ENCODE data around the gene CEACAM7. TPM values are rescaled to one million over a fixed set of nuclear protein-coding genes. Genes with fewer than 3 reads are reported as not detected.

The CEACAM7 gene
- total RNA-seq, 1 donor from 2014 or later: not detected

DNA sequence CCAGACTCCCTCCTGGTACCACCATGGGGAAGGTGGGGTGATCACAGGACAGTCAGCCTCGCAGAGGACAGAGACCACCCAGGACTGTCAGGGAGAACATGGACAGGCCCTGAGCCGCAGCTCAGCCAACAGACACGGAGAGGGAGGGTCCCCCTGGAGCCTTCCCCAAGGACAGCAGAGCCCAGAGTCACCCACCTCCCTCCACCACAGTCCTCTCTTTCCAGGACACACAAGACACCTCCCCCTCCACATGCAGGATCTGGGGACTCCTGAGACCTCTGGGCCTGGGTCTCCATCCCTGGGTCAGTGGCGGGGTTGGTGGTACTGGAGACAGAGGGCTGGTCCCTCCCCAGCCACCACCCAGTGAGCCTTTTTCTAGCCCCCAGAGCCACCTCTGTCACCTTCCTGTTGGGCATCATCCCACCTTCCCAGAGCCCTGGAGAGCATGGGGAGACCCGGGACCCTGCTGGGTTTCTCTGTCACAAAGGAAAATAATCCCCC is 19.9 kb upstream of the CEACAM7 start:
- FAIRE-seq (no peak), DNase-seq (ENCODE audit: low read depth) (no peak)
- Histone ChIP-seq H3K4me2 (ENCODE audit: low read length) (no peak overlapping the region), H3K9ac (ENCODE audit: low read length) (no peak overlapping the region), H3K36me3 (ENCODE audit: insufficient read depth, low read length) (no peaks in the 10 kb centered on the region), H3K27ac (ENCODE audit: low read depth, low read length) (no peak overlapping the region), H2AFZ (ENCODE audit: low read depth, low read length) (no peak overlapping the region), H4K20me1 (ENCODE audit: insufficient read depth, low read length) (no peaks in the 10 kb centered on the region), H3K9me3 (ENCODE audit: insufficient read depth, low read depth, low read length) (no peaks in the 10 kb centered on the region), H3K27me3 (ENCODE audit: insufficient read depth, low read length) (no peaks in the 10 kb centered on the region), H3K4me1 (ENCODE audit: insufficient read depth, low read length) (no peaks in the 10 kb centered on the region), H3K79me2 (ENCODE audit: insufficient read depth, low read length) (no peaks in the 10 kb centered on the region), H3K4me3 (ENCODE audit: insufficient read depth, low read depth, low read length) (no peak overlapping the region)
- H3K27ac Mint-ChIP-seq (ENCODE audit: unreplicated experiment): no peak overlapping the region
- no peaks in the 10 kb centered on the region for H3K9me3 Mint-ChIP-seq (ENCODE audit: unreplicated experiment)
- peaks cover 84% of the 10 kb centered on the region for H3K27me3 Mint-ChIP-seq (ENCODE audit: low read depth, unreplicated experiment)
- no peak overlapping the region for H3K4me3 Mint-ChIP-seq (ENCODE audit: unreplicated experiment)
- no peaks in the 10 kb centered on the region for H3K36me3 Mint-ChIP-seq (ENCODE audit: low read depth, unreplicated experiment)
- H3K4me1 Mint-ChIP-seq (ENCODE audit: low read depth, unreplicated experiment): no peaks in the 10 kb centered on the region
- no peak for TF ChIP-seq EZH2 (IDR thresholded peaks at IDR 0.05; ENCODE audit: insufficient read depth, low read length)
- TF ChIP-seq, protein P1, sequence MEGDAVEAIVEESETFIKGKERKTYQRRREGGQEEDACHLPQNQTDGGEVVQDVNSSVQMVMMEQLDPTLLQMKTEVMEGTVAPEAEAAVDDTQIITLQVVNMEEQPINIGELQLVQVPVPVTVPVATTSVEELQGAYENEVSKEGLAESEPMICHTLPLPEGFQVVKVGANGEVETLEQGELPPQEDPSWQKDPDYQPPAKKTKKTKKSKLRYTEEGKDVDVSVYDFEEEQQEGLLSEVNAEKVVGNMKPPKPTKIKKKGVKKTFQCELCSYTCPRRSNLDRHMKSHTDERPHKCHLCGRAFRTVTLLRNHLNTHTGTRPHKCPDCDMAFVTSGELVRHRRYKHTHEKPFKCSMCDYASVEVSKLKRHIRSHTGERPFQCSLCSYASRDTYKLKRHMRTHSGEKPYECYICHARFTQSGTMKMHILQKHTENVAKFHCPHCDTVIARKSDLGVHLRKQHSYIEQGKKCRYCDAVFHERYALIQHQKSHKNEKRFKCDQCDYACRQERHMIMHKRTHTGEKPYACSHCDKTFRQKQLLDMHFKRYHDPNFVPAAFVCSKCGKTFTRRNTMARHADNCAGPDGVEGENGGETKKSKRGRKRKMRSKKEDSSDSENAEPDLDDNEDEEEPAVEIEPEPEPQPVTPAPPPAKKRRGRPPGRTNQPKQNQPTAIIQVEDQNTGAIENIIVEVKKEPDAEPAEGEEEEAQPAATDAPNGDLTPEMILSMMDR (IDR thresholded peaks at IDR 0.05; ENCODE audit: insufficient read depth, low read depth, low read length): no peak

DNA sequence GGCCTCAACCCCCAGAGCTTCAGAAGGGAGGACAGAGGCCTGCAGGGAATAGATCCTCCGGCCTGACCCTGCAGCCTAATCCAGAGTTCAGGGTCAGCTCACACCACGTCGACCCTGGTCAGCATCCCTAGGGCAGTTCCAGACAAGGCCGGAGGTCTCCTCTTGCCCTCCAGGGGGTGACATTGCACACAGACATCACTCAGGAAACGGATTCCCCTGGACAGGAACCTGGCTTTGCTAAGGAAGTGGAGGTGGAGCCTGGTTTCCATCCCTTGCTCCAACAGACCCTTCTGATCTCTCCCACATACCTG is 19.4 kb upstream of the CEACAM7 start:
- H3K4me1 ChIP-seq (ENCODE audit: insufficient read depth, low read length): no peaks in the 10 kb centered on the region
- H3K4me3 Mint-ChIP-seq (ENCODE audit: unreplicated experiment): no peak overlapping the region
- H3K4me1 Mint-ChIP-seq (ENCODE audit: low read depth, unreplicated experiment): peaks cover 2% of the 10 kb centered on the region
- no peaks in the 10 kb centered on the region for H3K36me3 Mint-ChIP-seq (ENCODE audit: low read depth, unreplicated experiment)
- H3K4me2 ChIP-seq (ENCODE audit: low read length): no peak overlapping the region
- H4K20me1 ChIP-seq (ENCODE audit: insufficient read depth, low read length): no peaks in the 10 kb centered on the region
- DNase-seq (ENCODE audit: low read depth): no peak
- H3K27ac ChIP-seq (ENCODE audit: low read depth, low read length): no peak overlapping the region
- H3K36me3 ChIP-seq (ENCODE audit: insufficient read depth, low read length): no peaks in the 10 kb centered on the region
- H3K4me3 ChIP-seq (ENCODE audit: insufficient read depth, low read depth, low read length): no peak overlapping the region
- FAIRE-seq: no peak
- peaks cover 84% of the 10 kb centered on the region for H3K27me3 Mint-ChIP-seq (ENCODE audit: low read depth, unreplicated experiment)
- no peaks in the 10 kb centered on the region for H3K27me3 ChIP-seq (ENCODE audit: insufficient read depth, low read length)
- TF ChIP-seq, protein P1 (IDR thresholded peaks at IDR 0.05; ENCODE audit: insufficient read depth, low read depth, low read length): no peak
- no peak for TF ChIP-seq EZH2 (IDR thresholded peaks at IDR 0.05; ENCODE audit: insufficient read depth, low read length)
- no peak overlapping the region for H3K27ac Mint-ChIP-seq (ENCODE audit: unreplicated experiment)
- H3K9me3 ChIP-seq (ENCODE audit: insufficient read depth, low read depth, low read length): no peaks in the 10 kb centered on the region
- H3K9me3 Mint-ChIP-seq (ENCODE audit: unreplicated experiment): no peaks in the 10 kb centered on the region
- H3K79me2 ChIP-seq (ENCODE audit: insufficient read depth, low read length): no peaks in the 10 kb centered on the region
- no peak overlapping the region for H2AFZ ChIP-seq (ENCODE audit: low read depth, low read length)
- H3K9ac ChIP-seq (ENCODE audit: low read length): no peak overlapping the region

- no peak for FAIRE-seq
- H3K4me3 Mint-ChIP-seq (ENCODE audit: unreplicated experiment): peak overlapping the region; percentile 54
- no peak overlapping the region for H3K9ac ChIP-seq (ENCODE audit: low read length)
These were observed 18.9 kb upstream of the CEACAM7 start for GRCh38 chr19:41706741-41707501.

More at GRCh38 chr19:41706741-41707501, 18.9 kb upstream of the CEACAM7 start:
- peaks cover 4% of the 10 kb centered on the region for H3K4me1 ChIP-seq (ENCODE audit: insufficient read depth, low read length)
- TF ChIP-seq, protein P1 (IDR thresholded peaks at IDR 0.05; ENCODE audit: insufficient read depth, low read depth, low read length): peak; percentile 20
- no peak for TF ChIP-seq EZH2 (IDR thresholded peaks at IDR 0.05; ENCODE audit: insufficient read depth, low read length)
- no peak for DNase-seq (ENCODE audit: low read depth)
- H3K79me2 ChIP-seq (ENCODE audit: insufficient read depth, low read length): no peaks in the 10 kb centered on the region
- Mint-ChIP-seq H3K27me3 (ENCODE audit: low read depth, unreplicated experiment) (peaks cover 81% of the 10 kb centered on the region), H3K27ac (ENCODE audit: unreplicated experiment) (peak overlapping the region; percentile 19), H3K4me1 (ENCODE audit: low read depth, unreplicated experiment) (peaks cover 8% of the 10 kb centered on the region), H3K9me3 (ENCODE audit: unreplicated experiment) (no peaks in the 10 kb centered on the region), H3K36me3 (ENCODE audit: low read depth, unreplicated experiment) (no peaks in the 10 kb centered on the region)
- H3K36me3 ChIP-seq (ENCODE audit: insufficient read depth, low read length): no peaks in the 10 kb centered on the region
- H3K27ac ChIP-seq (ENCODE audit: low read depth, low read length): no peak overlapping the region
- H3K27me3 ChIP-seq (ENCODE audit: insufficient read depth, low read length): no peaks in the 10 kb centered on the region
- H3K4me3 ChIP-seq (ENCODE audit: insufficient read depth, low read depth, low read length): no peak overlapping the region
- H2AFZ ChIP-seq (ENCODE audit: low read depth, low read length): no peak overlapping the region
- no peaks in the 10 kb centered on the region for H3K9me3 ChIP-seq (ENCODE audit: insufficient read depth, low read depth, low read length)
- no peaks in the 10 kb centered on the region for H4K20me1 ChIP-seq (ENCODE audit: insufficient read depth, low read length)
- H3K4me2 ChIP-seq (ENCODE audit: low read length): no peak overlapping the region
